SHP77 treated with DMSO at 0.1 percent for 48 hours (cell line): ENCODE results near the gene TK1.

Source experiments
- DNase-seq: peaks from one replicate; lab custom pipeline; 2025; lab: John Stamatoyannopoulos, UW

The TK1 gene

DNA sequence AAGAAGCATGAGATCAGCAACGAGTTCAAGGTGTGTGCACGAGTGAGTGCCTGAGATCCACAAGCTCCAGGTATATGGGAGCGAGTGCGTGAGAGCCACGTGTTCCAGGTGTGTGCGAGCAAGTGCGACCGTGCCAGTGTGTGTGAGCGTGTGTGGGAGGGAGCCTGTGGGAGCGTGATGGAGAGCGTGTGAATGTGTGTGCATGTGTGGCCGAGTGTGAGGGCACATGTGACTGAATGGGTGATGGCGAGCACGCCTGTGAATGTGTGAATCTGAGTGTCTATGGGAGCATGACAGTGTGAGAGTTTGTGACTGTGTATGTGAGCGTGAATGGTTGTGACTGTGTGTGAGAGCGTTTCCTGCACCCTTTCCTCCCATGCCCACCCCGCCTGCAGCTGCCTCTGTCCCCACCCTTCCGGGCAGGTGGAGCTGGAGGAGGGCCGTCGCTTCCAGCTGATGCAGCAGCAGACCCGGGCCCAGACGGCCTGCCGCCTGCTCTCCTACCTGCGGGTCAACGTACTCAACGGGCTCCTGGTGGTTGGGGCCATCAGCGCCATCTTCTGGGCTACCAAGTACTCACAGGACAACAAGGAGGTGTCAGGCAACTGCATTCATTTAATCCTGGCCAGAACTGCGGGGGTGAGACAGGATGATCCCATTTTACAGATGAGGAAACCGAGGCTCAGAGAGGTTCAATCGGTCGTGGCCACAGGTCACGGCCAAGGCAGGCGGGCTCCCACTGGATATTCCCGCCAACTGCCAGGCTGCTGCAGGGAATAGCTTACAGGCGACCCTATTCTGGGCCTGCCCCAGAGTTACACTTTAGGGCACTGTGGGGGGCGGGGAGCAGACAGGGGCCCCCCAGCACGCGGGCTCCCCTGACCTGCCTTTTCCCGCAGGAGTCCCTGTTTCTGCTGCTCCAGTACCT lies 52.6 kb downstream of the TK1 start:
- DNase-seq = peak; percentile 58

DNA sequence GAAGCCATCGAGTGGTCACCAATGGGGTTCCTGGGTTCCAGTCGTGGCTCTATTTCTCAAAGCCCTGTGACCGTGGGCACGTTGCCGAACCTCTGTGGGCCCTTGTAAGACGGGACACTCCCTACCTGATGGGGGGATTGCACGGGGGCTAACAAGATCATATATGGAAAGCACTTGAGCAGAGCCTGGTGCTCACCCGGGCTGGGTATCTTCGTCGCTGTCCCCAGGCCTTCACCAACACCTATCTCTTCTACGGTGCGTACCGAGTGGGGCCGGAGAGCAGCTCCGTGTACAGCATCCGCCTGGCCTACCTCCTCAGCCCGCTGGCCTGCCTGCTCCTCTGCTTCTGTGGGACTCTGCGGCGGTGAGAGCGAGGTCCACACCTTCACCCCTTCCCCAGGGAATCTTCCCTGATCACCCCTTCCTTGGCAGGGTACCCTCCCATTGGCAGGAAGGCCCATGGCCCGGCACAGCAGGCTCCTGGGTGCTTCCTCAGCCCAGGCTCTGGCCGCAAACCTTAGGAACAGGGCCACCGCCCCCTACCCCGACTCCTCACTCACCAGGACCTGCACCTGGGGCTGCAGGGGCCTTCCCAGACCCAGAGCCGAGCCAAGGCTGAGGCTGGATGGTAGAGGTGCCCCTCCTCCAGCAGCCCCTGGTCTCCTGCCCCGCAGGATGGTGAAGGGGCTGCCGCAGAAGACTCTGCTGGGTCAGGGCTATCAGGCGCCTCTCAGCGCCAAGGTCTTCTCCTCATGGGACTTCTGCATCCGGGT lies 53.5 kb downstream of the TK1 start:
- no peak for DNase-seq

DNA sequence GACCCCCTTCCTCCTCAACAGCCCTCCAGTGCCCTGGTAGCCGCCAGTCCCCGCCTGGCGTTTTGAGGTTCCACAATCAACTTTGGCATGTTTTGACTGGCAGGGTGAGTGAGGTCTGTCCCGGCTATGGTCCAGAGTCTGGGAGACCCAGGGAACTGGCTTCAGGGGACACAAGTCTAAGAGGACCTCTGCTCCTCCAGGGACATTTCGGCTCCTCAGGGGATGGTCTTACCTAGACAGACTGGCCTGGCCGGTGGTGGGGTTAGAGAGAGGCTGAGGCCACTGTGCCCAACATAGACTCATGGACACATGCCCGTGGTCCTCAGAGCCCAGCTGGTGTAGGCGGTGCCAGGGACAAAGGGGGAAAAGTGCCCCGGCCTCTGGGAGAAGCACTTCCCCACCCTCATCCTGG lies 54.1 kb downstream of the TK1 start:
- no peak for DNase-seq

DNA sequence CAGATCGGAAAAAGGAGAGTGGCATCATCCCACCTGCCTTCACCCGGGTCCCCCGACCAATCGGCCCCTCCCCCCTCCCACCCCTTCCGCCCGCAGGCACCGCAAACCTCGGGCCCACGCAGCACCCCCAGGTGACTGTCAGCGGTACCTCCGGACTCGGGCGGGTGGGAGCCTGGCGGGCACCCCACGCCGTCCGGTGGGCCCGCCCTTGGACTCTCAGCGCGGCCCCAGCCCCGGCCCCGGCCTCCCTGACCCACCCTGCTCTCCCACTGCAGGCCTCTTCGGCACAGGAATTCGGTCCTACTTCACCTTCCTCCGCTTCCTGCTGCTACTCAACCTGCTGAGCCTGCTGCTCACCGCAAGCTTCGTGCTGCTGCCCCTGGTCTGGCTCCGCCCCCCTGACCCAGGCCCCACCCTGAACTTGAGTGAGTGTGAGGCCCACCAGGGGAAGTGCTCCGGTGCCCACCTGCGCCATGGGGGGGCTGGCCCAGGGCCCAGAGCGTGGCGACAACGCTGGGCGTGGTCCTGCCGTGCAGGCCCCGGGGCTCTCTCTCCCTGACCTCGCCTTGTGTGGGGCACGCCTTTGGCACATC lies 54.7 kb downstream of the TK1 start:
- DNase-seq = no peak

DNA sequence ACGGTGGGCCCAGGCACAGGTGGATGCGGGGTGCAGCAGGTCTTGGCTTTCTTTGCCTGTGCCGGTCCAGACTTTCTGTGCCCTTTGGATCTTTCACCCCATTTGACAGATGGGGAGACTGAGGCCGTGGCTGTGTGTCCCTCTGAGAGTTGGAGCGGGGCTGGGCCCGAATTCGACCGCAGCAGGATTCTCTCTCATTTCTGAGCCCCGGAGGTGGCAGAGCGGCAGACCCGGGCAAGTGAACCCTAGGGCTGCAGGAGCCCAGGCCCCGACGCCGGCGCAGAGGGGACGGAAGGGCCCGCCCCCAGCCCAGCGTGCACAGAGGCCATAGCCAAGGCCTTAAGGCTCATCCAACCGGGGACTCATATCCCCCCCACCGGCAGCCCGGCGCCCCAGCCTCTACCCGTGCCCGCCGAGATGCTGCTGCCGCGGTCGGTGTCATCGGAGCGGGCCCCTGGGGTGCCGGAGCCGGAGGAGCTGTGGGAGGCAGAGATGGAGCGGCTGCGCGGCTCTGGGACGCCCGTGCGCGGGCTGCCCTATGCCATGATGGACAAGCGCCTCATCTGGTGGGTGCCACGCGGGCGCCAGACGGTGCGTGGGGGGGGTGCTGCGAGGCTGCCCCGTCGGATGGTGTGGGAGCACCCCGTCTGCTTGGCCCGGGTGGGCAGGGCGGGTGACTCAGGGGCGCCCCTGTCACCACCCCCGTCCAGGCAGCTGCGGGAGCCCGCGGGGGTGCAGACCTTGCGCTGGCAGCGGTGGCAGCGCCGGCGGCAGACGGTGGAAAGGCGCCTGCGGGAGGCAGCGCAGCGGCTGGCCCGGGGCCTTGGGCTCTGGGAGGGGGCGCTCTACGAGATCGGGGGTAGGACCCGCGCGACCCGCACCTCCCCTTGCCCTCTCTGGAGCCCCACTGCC lies 55.4 kb downstream of the TK1 start:
- no peak for DNase-seq

DNA sequence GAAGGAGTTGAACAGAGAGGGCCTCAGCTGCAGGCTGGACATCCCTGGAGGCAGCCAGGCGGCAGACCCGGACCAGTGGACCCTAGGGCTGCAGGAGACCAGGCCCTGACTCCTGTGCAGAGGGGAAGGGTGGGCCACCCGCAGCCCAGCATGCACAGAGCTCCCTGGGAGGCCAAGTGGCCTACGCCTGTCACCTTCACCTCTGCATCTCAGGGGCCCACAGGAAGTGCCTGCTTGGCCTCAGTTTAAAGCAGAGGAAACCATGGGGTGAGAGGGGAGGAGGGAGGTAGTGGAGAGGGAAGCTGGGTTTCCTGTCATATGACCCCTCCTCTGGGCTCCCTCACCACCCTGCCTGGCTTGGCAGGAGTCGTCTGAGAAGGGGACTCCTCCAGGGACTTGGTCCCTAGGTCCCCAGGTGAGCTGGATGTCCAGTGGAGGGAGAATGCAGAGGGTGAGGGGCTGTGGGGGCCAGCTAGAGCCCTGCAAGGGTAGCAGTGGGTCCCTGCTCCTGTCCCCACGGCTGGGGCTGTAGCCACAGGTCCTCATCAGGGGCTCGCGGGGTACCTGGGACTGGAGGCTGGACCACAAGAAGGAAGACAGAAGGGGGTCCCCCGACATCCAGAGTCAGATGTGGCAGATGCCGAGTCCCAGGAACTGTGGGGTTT lies 56.3 kb downstream of the TK1 start, which contains the start of gene TMC8:
TMC8 (plus strand) TSS at position 335 of the 665 bp plus-strand sequence. CDS start 818 bp downstream, outside the sequence.
- no peak for DNase-seq

DNA sequence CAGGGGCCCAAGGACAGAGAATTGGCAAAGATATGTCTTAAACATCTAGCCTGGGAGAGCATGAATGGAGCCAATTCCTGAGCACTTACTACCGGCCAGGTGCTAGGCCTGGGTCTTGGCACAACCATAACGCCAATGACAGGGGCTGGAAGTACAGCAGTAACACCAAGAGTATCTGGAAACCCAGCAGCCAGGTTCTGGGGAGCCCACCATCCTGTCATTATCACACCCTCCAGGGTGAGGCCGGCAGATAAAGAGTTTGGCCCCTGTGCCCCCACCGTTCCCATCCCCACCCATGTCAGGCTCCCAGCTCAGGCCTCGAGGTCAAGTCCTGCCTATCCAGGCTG lies 56.8 kb downstream of the TK1 start:
- DNase-seq = no peak

DNA sequence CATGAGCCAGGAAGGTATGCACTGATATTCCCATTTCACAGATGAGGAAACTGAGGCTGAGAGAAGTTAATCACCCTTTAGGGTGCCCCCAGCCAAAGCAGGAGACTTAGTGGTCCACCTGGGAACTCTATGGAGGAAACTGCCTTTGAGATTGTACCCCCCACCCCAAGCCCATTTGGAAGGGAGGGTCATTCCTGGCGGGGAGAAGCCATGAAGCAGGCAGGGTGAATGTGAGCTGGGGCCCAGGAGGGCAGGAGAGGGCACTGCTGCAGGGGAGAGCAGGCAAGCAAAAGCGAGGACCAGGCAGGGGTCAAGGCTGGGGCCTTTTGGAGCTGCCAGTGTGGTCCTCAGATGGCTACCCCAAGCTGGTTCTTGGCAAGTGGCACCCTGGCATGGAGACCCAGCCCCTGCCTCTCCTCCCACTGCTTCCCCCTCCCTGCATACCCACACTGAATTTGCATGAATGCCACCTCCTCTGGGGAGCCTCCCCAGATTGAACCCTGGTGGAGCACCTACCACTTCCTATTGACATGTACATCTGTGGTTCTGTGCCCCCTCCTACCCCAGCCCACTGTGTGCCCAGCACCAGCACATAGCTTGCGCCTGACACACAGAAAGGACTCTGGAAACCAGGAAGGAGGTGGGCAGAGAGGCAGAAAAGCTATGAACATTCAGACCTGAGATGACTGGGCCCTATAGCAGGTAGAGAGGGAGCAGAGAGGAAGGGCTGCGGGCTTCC lies 57.3 kb downstream of the TK1 start:
- no peak for DNase-seq

DNA sequence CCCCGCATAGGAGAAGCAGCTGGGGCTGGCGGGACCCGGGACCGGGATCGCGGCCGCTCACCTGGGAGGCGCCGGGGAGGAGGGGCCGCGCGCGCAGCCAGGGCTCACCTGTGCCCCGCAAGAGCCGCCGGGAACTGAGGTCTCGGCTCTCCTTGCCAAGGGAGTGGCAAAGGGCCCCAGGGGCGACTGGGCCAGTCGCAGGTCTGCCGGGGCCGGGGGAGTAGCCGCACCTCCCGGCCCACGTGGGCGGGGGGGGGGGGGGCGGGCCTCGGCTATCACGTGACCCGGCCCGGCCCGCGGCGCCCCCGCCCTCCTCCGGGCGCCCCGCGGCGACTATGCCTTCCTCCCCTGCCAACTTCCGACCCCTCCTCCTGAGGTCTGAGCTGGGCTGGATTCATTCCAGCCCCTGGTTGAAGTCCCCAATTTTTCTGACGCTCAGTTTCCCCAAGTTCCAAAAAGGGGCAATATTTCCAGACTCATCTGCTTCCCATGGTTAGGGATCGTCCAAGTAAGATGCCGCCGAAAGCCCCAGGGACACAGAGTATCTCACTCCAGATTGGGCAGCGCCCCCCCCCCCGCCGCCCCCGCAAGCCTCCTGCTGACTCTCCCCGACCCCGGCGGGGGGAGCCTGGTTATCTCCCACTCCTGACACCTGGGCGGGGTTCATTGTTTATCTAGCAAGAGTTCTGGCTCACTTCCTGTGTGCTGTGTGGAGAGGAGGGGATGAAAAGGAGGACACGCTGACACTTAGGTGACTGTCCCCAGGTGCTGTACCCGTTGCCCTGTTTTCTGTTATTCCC lies 58.1 kb downstream of the TK1 start, which contains the start of gene TMC6:
TMC6 (minus strand) TSS at position 205 of the 800 bp plus-strand sequence. CDS start 1,923 bp downstream, outside the sequence.
- DNase-seq = no peak

DNA sequence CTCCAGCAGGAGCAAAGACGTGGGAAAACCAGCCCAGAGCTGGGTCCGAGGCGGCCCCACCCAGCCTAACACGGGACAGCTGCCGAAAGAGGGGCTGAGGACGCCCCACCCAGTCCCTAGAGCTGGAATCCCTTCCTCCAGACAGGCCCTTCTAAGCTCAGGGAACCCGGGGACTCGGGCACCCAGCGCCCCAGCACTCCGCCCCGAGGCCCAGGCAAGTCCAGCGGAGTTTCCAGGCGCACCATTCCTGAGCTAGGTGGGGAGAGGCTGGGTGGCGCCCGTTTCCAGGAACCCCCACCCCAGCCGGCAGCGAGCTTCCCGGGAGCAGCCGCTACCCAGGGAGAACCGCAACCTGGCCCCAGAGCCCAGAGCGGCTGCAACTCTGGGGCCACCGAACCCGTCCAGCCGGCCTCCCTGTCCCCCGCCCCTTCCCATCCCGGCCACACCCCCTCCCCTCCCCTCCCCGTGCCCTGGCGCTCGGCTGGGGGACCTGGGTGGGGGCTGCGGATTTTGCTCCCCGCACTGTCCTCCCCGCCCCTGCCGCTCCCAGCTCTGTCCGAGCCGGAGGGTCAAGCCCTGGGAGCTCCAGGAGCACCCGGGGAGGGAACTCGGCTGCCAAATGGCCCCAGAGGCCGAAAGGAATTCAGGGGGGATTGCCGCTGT lies 58.8 kb downstream of the TK1 start:
- no peak for DNase-seq

DNA sequence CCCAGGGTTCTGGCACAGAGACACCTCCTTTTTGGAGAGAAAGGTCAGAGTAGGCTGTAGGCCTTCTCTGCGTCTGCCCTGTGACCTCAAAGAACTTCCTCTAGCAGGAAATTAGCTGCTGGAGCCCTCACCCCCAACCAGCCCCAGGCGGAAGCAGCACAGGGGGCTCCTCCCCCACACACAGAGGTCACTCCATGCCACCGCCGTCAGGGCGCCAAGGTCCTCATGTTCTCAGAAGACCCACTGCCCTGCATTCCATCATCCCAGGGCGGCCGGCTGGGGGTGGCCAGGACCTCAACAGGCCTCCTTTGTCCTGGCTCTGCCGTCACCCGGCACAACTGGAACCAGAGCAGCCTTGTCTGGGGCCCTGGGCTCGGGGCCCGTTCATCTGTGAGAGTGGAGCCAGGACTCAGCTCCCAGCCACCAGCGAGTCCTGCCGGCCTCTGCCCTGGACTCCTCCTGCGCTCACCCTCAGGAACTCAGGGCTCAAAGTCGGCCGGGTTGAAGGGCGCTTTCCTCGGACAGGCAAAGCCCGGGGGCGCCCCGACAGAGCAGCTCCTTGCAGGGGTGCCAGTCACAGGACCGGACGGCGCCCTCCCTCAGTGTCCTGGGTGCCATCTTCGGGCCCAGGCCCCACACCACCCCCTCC lies 59.5 kb downstream of the TK1 start:
- no peak for DNase-seq

DNA sequence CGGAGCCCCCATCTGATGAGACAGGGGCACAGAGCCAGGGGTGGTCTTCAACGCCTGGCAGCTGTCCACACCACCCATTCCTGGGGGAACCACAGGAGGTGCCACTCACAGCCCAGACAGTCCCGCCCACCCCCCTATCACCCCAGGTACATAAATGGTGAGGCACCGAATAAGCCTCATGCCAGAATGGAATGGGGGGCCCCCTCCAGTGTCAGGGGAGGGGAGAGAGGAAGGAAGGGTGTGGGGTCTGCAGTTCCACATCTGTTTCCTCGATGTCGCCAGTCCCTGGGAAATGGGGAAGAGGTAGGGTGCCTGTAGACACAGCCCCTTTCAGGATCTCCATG lies 60.0 kb downstream of the TK1 start:
- no peak for DNase-seq

DNA sequence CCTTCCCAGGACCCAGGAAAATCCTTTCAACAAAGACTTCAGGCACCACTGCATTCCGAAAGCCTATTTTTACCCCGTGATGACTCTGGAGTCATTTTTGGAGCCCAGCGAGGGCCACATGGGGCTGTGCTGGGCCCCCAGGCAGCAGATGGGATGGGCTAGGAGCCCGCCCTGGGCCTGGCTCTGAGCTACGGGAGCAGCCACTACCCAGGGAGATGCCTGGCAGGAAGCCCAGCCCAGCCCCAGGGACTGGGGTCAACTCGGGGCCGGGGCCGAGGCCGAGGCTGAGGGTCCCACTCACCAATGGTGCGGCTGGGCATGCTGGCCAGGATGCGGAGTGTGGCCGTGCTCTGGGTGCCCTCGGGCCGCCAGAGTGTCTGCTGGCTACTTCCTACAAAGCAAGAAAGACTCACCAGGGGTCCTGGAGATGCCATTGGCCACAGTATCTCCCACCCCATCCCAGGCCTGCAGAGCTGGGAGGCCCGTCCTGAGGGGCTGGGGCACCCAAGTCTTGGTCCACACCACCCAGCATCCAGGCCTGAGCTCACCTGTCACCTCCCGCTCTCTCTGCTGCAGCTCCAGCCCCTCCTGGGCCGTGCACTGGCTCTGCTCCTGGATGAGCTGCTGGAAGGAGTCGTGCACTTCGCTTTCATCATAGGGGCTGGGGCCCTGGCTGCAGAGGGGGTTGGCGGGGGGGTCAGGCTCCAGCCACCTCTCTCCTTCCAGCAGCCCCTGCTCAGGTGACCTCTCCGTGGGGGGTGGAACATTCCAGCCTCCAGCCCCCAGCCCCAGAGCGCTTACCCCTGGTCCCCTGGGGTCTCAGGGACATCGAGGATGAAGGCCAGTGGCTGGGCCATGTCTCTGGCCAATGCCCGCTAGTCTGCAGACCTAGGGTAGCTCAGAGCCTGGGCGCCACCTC lies 60.6 kb downstream of the TK1 start:
- no peak for DNase-seq

DNA sequence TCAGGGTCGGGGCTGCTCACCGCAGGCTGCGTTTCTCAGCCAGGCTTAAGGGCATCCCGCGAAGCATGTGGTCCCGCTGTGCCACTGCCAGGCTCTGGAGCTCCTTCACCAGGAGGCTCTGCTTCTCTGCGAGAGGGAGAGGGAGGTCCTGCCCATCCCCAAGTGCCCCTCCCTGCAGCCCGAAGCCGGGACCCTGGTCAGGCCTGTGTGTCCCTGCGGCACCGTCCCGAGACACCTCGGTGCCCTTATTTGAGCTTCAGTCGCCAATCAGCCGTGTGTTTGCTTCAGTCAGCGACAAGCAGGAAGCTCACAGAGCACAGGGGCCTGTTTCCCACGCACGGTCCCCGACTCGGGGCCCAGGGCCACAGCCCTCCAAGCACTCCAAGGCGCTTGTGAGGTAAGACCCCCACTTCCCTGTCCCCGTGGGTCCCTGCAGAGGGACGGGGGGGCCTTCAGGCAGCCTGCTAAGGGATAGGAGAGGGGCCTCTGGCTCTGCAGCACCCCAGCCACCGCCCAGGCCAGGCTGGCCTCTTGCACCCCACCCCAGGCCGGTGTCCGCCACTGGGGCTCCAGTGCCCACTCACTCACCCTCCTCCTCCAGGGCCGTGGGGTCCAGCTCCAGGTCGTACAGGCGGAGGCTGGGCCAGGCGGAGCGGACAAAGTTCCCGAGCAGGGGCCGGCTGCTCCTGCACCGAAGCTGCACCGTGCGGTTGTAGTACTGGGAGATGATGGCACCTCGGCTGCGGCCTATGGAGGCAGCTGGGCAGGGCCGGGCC lies 61.5 kb downstream of the TK1 start:
- no peak for DNase-seq

DNA sequence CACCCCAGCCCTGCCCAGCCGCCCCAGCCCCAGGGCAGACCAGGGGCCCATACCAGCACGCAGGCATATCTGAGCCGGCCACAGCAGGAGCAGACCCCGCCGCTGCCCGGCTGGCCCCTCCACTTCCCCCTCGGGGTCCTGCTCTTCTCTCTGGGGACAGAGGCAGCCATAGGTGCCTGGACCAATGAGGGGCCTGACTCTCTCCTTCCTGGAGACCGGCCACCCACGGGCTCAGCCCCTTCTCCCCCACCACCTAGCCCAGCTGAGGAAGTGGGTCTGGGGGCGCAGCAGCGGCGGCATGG lies 62.1 kb downstream of the TK1 start:
- no peak for DNase-seq
